Fibroblast of the aortic adventitia (primary cell): Measurements from ENCODE around the gene SDF4. TPM values are rescaled to one million over a fixed set of nuclear protein-coding genes. Genes with fewer than 3 reads are reported as not detected.

Experiments used
- DNase-seq: peaks from one replicate; pipeline ENCODE4 v3.0.0-alpha.2; 2010; ENCODE audit warnings: low read depth
- H3K4me3 ChIP-seq: 2 replicates; pipeline ENCODE4 v1.5.1; 2011; ENCODE audit warnings: low read depth, mild to moderate bottlenecking, control low read depth, low read length, moderate library complexity
- CTCF ChIP-seq: IDR thresholded peaks from 2 replicates; pipeline ENCODE4 v1.5.1; 2011; ENCODE audit warnings: mild to moderate bottlenecking, low read length, control low read depth, inconsistent platforms; ENCODE audit not compliant: insufficient read depth
- total RNA-seq: library from RNA; depleted of rRNA; stranded (reverse); fragments of >200 nt; gene quantifications from 2 replicates; pipeline ENCODE4 v1.2.3, GENCODE V29; 2012; ENCODE audit warnings: low replicate concordance

Gene SDF4
- total RNA-seq, 1 donor, result 91.6 TPM

- no peak for DNase-seq
- TF ChIP-seq CTCF, result no peak
These were observed 14.2 kb upstream of the SDF4 start for GRCh38 chr1:1245817-1246576.

GRCh38 chr1:1245178-1245816, 13.5 kb upstream of the SDF4 start:
- no peak for DNase-seq
- no peak overlapping the region for H3K4me3 ChIP-seq
- TF ChIP-seq CTCF, result no peak

More at GRCh38 chr1:1245817-1246576, 14.2 kb upstream of the SDF4 start:
- H3K4me3 ChIP-seq, result no peak overlapping the region

GRCh38 chr1:1244192-1244811, 12.5 kb upstream of the SDF4 start:
- DNase-seq, result no peak
- TF ChIP-seq CTCF, result no peak
- H3K4me3 ChIP-seq, result no peak overlapping the region

- no peak for TF ChIP-seq CTCF
- H3K4me3 ChIP-seq, result no peak overlapping the region
- DNase-seq, result no peak
These were observed 12.0 kb upstream of the SDF4 start for GRCh38 chr1:1243807-1244191.

- DNase-seq, result no peak
- TF ChIP-seq CTCF, result no peak
- no peak overlapping the region for H3K4me3 ChIP-seq
These were observed 11.5 kb upstream of the SDF4 start for GRCh38 chr1:1243266-1243660.

GRCh38 chr1:1242461-1243265, 10.9 kb upstream of the SDF4 start:
- TF ChIP-seq CTCF, result no peak
- no peak overlapping the region for H3K4me3 ChIP-seq

More at GRCh38 chr1:1242461-1243265, 10.9 kb upstream of the SDF4 start:
- DNase-seq, result no peak
